Measurements from ENCODE around the gene POMGNT1.
A peak's percentile ranks its signal among the peaks of the same experiment; 100 is the strongest.
"Not testable (repeated sequence)": the region's sequence is repeated elsewhere in the genome, so short reads cannot be mapped to it uniquely, and the experiment has no call there.

The POMGNT1 gene

DNA sequence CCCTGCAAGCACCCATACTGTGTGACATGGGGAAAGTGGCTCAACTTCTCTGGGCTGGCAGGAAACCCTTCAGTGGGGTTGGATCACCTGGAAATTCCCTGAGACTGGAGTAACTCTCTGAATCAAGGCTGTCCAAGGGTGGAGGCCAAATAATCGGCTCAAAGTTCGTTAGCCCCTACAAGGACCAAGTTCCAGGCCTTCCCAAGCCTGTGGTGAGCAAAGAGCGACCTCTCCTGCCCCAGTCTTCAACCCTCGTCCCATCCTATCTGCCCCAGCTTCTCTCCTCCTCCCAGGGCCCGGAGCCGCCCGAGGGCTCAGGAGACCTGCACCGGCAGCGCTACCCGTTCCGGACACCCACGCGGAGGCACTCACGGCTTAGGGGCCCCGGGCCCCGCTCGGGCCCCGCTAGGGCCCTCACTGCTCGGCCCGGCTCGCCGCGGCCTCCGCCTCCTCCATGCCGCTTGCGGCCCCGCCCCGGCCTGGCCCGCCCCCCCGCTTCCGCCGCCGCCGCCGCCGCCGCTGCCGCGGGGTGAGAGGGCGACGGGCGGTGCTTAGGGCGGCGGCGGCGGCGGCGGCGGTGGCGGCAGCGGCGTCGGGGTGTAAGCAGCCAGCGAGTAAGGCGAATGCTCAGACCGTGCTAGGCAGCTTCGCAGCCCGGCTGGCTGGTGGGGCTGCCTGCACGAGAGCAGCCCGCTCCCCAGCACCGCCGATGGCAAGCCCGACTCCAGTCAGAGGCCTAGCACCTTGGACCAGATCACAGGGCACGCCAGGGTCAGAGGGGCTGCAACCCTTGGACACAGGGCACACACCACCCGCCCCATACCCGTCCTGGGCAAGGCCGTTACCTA, at the start of gene POMGNT1:
TSS of gene POMGNT1 (minus strand) at position 471 of the 848 bp plus-strand sequence. CDS start 613 bp downstream, outside the sequence.
- DNase-seq (ENCODE audit: low read depth, low spot score) = no peak

DNA sequence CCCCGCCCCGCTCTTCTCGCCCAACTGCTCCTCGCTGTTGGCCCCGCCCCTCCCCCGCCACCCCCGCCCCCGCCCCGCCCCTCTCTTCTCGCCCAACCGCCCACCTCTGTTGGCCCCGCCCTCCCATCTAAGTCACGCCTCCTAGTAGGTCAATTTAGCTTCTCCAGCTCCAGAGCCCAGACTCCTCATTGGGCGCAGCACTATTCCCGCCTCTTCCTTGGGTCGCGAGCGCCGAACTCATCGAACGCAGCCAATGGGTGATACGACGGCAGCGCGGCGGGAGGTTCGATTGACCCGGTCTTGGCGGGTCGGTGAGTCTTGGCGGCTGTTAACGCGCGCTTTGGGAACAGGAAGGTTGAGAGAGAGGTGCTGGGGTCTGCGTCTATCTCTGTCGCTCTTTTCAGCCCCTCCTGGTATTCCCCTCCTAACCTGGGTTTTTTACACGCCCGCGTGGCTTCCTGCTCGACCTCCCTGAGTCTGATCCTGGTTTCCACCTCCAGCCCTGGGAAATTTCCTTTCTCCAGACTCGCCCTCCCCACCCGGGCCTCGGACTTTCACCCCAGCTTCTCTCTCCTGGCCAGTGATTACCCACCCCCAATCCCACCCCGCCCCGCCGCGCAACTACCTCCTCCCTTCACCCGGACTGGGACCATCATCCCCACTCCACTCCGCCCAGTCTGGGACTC, 49.3 kb upstream of the POMGNT1 start, which contains the start of gene RAD54L:
TSS of gene RAD54L (plus strand) at position 328 of the 686 bp plus-strand sequence. CDS start 643 bp downstream, outside the sequence.
- peak; percentile 97 for DNase-seq (ENCODE audit: low read depth, low spot score)

GRCh38 chr1:46246548-46247435, 48.6 kb upstream of the POMGNT1 start:
- DNase-seq (ENCODE audit: low read depth, low spot score) = peak; percentile 15

GRCh38 chr1:46246136-46246535, 47.9 kb upstream of the POMGNT1 start:
- not testable (repeated sequence) for DNase-seq (ENCODE audit: low read depth, low spot score)

DNA sequence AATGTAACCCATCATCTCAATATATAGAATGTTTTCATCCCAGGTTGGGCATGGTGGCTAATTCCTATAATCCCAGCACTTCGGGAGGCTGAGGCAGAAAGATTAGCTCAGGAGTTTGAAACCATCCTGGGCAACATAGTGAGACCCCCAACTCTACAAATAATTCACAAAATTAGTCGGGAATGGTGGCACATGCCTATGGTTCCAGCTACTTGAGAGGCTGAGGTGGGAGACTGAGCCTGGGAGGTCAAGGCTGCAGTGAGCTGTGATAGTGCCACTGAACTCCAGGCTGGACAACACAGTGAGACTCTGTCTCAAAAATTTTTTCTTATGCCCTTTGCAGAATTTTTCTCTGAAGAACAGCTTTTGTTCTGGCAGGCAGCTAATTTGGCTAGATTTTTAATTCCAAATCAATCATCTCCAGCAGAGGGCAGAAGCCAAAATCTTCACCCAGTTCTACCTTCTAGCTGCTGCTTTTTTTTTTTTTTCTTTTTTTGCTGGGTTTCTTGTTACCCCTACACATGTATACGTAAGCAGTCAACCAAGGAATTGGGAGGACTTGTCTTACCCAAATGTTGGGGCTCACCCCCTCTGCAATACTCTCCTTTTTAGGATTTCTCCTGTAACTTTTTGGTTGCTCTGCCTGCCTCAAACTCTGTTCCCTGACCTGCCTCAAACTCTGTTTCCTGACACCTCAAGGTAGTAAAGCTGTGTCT, 46.6 kb upstream of the POMGNT1 start:
- DNase-seq (ENCODE audit: low read depth, low spot score) = no peak

GRCh38 chr1:46243831-46244230, 45.6 kb upstream of the POMGNT1 start:
- not testable (repeated sequence) for DNase-seq (ENCODE audit: low read depth, low spot score)

GRCh38 chr1:46242918-46243317, 44.7 kb upstream of the POMGNT1 start:
- no peak for DNase-seq (ENCODE audit: low read depth, low spot score)

DNA sequence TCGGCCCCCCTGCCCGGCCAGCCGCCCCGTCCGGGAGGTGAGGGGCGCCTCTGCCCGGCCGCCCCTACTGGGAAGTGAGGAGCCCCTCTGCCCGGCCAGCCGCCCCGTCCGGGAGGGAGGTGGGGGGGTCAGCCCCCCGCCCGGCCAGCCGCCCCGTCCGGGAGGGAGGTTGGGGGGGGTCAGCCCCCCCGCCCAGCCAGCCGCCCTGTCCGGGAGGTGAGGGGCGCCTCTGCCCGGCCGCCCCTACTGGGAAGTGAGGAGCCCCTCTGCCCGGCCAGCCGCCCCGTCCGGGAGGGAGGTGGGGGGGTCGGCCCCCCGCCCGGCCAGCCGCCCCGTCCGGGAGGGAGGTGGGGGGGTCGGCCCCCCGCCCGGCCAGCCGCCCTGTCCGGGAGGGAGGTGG, 43.5 kb upstream of the POMGNT1 start:
- not testable (repeated sequence) for DNase-seq (ENCODE audit: low read depth, low spot score)

- not testable (repeated sequence) for DNase-seq (ENCODE audit: low read depth, low spot score)
Measured at GRCh38 chr1:46238865-46239264, 40.6 kb upstream of the POMGNT1 start.

GRCh38 chr1:46236882-46237281, 38.6 kb upstream of the POMGNT1 start:
- DNase-seq (ENCODE audit: low read depth, low spot score) = no peak

- DNase-seq (ENCODE audit: low read depth, low spot score) = not testable (repeated sequence)
Measured at GRCh38 chr1:46231231-46231630, 33.0 kb upstream of the POMGNT1 start.

- DNase-seq (ENCODE audit: low read depth, low spot score) = no peak
Measured at GRCh38 chr1:46224966-46225365, 26.7 kb upstream of the POMGNT1 start.

DNA sequence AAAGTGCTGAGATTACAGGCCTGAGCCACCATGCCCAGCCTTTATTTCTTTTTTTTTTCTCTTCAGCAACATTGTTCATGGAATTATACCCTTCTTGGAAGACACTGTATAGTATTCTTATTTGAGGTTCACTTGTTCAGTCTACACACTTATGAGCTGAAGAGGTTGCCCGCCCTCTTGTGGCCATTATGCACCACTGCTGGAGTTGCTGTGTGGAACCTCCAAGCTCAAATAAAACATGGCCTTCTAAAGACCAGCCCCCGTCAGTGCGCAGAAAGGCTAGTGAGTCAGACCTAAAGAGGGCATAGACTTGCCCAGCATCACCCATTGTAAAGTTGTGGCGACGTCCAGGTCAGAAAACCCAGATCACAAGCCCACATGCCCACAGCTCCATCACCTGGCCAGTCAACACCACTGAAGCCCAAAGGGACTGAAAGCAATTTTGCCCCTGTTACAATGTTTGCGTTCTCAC, 25.3 kb upstream of the POMGNT1 start:
- DNase-seq (ENCODE audit: low read depth, low spot score) = peak; percentile 77

DNA sequence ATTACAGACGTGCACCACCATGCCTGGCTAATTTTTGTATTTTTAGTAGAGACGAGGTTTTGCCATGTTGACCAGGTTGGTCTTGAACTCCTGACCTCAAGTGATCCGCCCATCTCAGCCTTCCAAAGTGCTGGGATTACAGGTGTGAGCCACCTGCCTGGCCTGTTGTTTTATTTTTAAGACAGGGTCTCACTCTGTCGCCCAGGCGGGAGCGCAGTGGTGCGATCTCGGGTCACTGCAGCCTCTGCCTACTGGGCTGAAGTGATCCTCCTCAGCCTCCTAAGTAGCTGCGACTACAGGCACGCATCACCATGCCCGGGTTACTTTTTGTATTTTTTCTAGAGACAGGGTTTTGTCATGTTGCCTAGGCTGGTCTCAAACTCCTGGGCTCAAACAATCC, 24.8 kb upstream of the POMGNT1 start:
- not testable (repeated sequence) for DNase-seq (ENCODE audit: low read depth, low spot score)

DNA sequence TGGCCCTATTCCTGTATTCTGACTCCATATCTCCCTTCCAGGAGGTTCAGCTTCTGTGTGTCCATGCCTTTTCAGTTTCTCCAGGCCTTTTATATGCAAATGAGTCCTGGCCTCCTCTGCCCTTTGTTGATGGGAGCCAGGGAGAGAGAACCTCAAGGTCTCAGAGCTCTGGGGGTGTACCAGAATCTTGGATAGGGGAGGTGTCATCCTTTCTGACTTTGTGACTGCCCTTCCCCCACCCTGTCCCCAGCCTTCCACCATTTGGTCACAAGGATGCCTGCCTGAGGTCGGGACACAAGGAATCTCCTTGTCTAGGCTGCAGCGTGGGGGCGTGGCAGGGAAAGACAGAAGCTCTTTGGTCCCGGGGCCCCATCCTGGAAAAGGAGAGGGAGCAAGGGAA, 23.5 kb upstream of the POMGNT1 start:
- DNase-seq (ENCODE audit: low read depth, low spot score) = no peak

DNA sequence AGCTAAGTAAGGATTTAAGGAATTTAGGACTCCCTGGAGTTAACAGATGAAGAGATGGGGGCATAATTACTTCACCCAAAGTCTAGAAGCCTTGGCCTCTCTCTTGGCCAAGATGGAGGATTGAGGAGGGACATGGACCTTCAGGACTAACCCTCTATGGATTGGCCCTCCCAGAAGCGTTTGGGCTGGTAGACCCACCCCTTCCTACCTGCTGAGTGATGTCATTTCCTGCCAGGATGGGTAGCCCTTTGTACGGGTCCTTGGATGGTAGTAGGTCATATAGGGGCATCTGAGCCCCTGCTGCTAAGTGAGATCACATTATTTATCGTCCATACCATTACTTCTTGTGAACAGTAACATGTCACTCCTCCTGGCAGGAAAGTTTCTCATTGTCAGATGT, 22.6 kb upstream of the POMGNT1 start:
- DNase-seq (ENCODE audit: low read depth, low spot score) = no peak

- DNase-seq (ENCODE audit: low read depth, low spot score) = no peak
Measured at GRCh38 chr1:46219551-46220520, 21.6 kb upstream of the POMGNT1 start.

GRCh38 chr1:46218443-46218842, 20.2 kb upstream of the POMGNT1 start:
- no peak for DNase-seq (ENCODE audit: low read depth, low spot score)

GRCh38 chr1:46215504-46215903, 17.3 kb upstream of the POMGNT1 start:
- DNase-seq (ENCODE audit: low read depth, low spot score) = no peak

GRCh38 chr1:46211051-46211450, 12.8 kb upstream of the POMGNT1 start:
- no peak for DNase-seq (ENCODE audit: low read depth, low spot score)

Measured in smooth muscle cell of the brain vasculature (primary cell).